H9 (cell line): ENCODE results near the gene NUP107. TPM values are rescaled to one million over a fixed set of nuclear protein-coding genes. Genes with fewer than 3 reads are reported as not detected.

Experiments used
- DNase-seq: peaks from one replicate; pipeline ENCODE4 v3.0.0-alpha.2; 2017
- H2AFZ ChIP-seq: one replicate; pipeline ENCODE4 v1.6.1; 2013; ENCODE audit warnings: mild to moderate bottlenecking, low read length, control low read depth, moderate library complexity
- H2AK5ac ChIP-seq: 2 replicates; pipeline ENCODE4 v1.6.1; 2013; ENCODE audit warnings: low read length, control low read depth, mixed read lengths; ENCODE audit not compliant: insufficient read length
- H2BK120ac ChIP-seq: one replicate; pipeline ENCODE4 v1.6.1; 2013; ENCODE audit warnings: low read depth, mild to moderate bottlenecking, low read length, control low read depth, inconsistent platforms; ENCODE audit not compliant: poor library complexity, severe bottlenecking
- H2BK12ac ChIP-seq: 2 replicates; pipeline ENCODE4 v1.6.1; 2013; ENCODE audit warnings: low read length, control low read depth, mixed read lengths, low read depth; ENCODE audit not compliant: insufficient read length
- H2BK15ac ChIP-seq: 2 replicates; pipeline ENCODE4 v1.6.1; 2013; ENCODE audit warnings: low read depth, low read length, control low read depth
- H2BK20ac ChIP-seq: one replicate; pipeline ENCODE4 v1.6.1; 2013; ENCODE audit warnings: low read depth, mild to moderate bottlenecking, low read length, control low read depth, inconsistent platforms; ENCODE audit not compliant: poor library complexity, severe bottlenecking
- H2BK5ac ChIP-seq: 2 replicates; pipeline ENCODE4 v1.6.1; 2013; ENCODE audit warnings: low read length, control low read depth, mixed read lengths; ENCODE audit not compliant: insufficient read length
- H3K14ac ChIP-seq: 2 replicates; pipeline ENCODE4 v1.6.1; 2013; ENCODE audit warnings: low read length, control low read depth; ENCODE audit not compliant: insufficient read depth
- H3K18ac ChIP-seq: 2 replicates; pipeline ENCODE4 v1.6.1; 2013; ENCODE audit warnings: low read depth, mild to moderate bottlenecking, mixed read lengths, low read length, control low read depth; ENCODE audit not compliant: insufficient read length
- H3K23ac ChIP-seq: 2 replicates; pipeline ENCODE4 v1.6.1; 2013; ENCODE audit warnings: low read length, control low read depth, mixed read lengths, low read depth; ENCODE audit not compliant: insufficient read length
- H3K23me2 ChIP-seq: 2 replicates; pipeline ENCODE4 v1.6.1; 2013; ENCODE audit warnings: low read depth, mild to moderate bottlenecking, mixed read lengths, low read length, control low read depth; ENCODE audit not compliant: insufficient read length, poor library complexity, severe bottlenecking
- H3K27ac ChIP-seq: 2 replicates; pipeline ENCODE4 v1.5.1; 2013; ENCODE audit warnings: low read length, control low read depth, mixed read lengths, low read depth; ENCODE audit not compliant: insufficient read length
- H3K27me3 ChIP-seq: 2 replicates; pipeline ENCODE4 v1.6.1; 2013; ENCODE audit warnings: low read length, control low read depth, inconsistent platforms; ENCODE audit not compliant: insufficient read depth
- H3K4ac ChIP-seq: 2 replicates; pipeline ENCODE4 v1.6.1; 2013; ENCODE audit warnings: low read depth, mild to moderate bottlenecking, control low read depth, inconsistent platforms, low read length, moderate library complexity
- H3K4me1 ChIP-seq: 2 replicates; pipeline ENCODE4 v1.6.1; 2013; ENCODE audit warnings: low read length, control low read depth, inconsistent platforms; ENCODE audit not compliant: insufficient read depth
- H3K4me2 ChIP-seq: 2 replicates; pipeline ENCODE4 v1.6.1; 2013; ENCODE audit warnings: low read length, control low read depth, mixed read lengths; ENCODE audit not compliant: insufficient read length, insufficient read depth
- H3K56ac ChIP-seq: 2 replicates; pipeline ENCODE4 v1.6.1; 2013; ENCODE audit warnings: low read depth, mild to moderate bottlenecking, mixed read lengths, low read length, control low read depth; ENCODE audit not compliant: insufficient read length
- H3K79me1 ChIP-seq: 2 replicates; pipeline ENCODE4 v1.6.1; 2013; ENCODE audit warnings: low read depth, mild to moderate bottlenecking, moderate library complexity, low read length, control low read depth, inconsistent platforms; ENCODE audit not compliant: insufficient read depth, poor library complexity, severe bottlenecking
- H3K79me2 ChIP-seq: 2 replicates; pipeline ENCODE4 v1.6.1; 2013; ENCODE audit warnings: low read length, control low read depth, inconsistent platforms; ENCODE audit not compliant: insufficient read depth
- H3K9ac ChIP-seq: 2 replicates; pipeline ENCODE4 v1.6.1; 2013; ENCODE audit warnings: low read length, control low read depth, mixed read lengths; ENCODE audit not compliant: insufficient read length; ENCODE audit errors: extremely low read depth
- H3K9me3 ChIP-seq: one replicate; pipeline ENCODE4 v1.6.1; 2013; ENCODE audit warnings: low read depth, low read length, inconsistent platforms; ENCODE audit not compliant: control insufficient read depth
- H3T11ph ChIP-seq: one replicate; pipeline ENCODE4 v1.6.1; 2013; ENCODE audit warnings: mild to moderate bottlenecking, low read length, control low read depth, inconsistent platforms
- H4K20me1 ChIP-seq: one replicate; pipeline ENCODE4 v1.6.1; 2013; ENCODE audit not compliant: control insufficient read depth, insufficient read length, insufficient read depth
- H4K5ac ChIP-seq: 2 replicates; pipeline ENCODE4 v1.6.1; 2013; ENCODE audit warnings: low read depth, mild to moderate bottlenecking, mixed read lengths, low read length, control low read depth; ENCODE audit not compliant: insufficient read length
- H4K8ac ChIP-seq: replicated peaks from 2 replicates; pipeline ENCODE4 v1.6.1; 2013; ENCODE audit warnings: low read length, control low read depth, mixed read lengths, low read depth; ENCODE audit not compliant: insufficient read length
- H4K91ac ChIP-seq: 2 replicates; pipeline ENCODE4 v1.6.1; 2013; ENCODE audit warnings: low read depth, mild to moderate bottlenecking, moderate library complexity, mixed read lengths, low read length, control low read depth; ENCODE audit not compliant: insufficient read length
- H3K27ac Mint-ChIP-seq, 3 experiments: 2 replicates in 2 of 3; 3 replicates in 1 of 3; pipeline ENCODE4 v1.8.0; 2020 to 2021; ENCODE audit warnings: mixed read lengths in 3 of 3, mild to moderate bottlenecking in 1 of 3, moderate library complexity in 1 of 3
- H3K27me3 Mint-ChIP-seq: 2 replicates; pipeline ENCODE4 v1.8.0; 2021; ENCODE audit warnings: low read depth, mild to moderate bottlenecking, moderate library complexity, mixed read lengths
- H3K36me3 Mint-ChIP-seq, 3 experiments: 2 replicates in 2 of 3; 3 replicates in 1 of 3; pipeline ENCODE4 v1.8.0; 2020 to 2021; ENCODE audit warnings: low read depth in 3 of 3, mixed read lengths in 3 of 3; ENCODE audit not compliant: insufficient read depth in 1 of 3
- H3K4me1 Mint-ChIP-seq, 2 experiments: 2 replicates each; pipeline ENCODE4 v1.8.0; 2020; ENCODE audit warnings: mixed read lengths in 2 of 2
- H3K4me3 Mint-ChIP-seq, 2 experiments: 2 replicates in 1 of 2; 3 replicates in 1 of 2; pipeline ENCODE4 v1.8.0; 2020 to 2021; ENCODE audit warnings: mild to moderate bottlenecking in 2 of 2, mixed read lengths in 2 of 2, moderate library complexity in 1 of 2
- H3K9me3 Mint-ChIP-seq, 2 experiments: 2 replicates in 1 of 2; 3 replicates in 1 of 2; pipeline ENCODE4 v1.8.0; 2020; ENCODE audit warnings: mild to moderate bottlenecking in 2 of 2, mixed read lengths in 2 of 2, moderate library complexity in 1 of 2
- WGBS: extraction: QIAGEN DNeasy Blood & Tissue Kit; methylation state at CpG from one replicate; pipeline ENCODE4 v1.1.7; 2013; ENCODE audit warnings: missing lambda C conversion rate, low lambda C conversion rate, mixed read lengths; ENCODE audit not compliant: insufficient read length; ENCODE audit errors: extremely low coverage; 5-methylcytosine and 5-hydroxymethylcytosine counted together
- total RNA-seq: library from RNA; stranded (reverse); gene quantifications from 2 replicates; pipeline ENCODE4 v1.2.1, GENCODE V29; 2021
- TF ChIP-seq, protein P1 (sequence below): fragments of 200-600 bp; sonication (generic); conservative IDR thresholded peaks from 3 replicates; pipeline ENCODE4 v1.8.0; 2021; ENCODE audit warnings: antibody characterized with exemption, mild to moderate bottlenecking

NUP107 gene
- total RNA-seq, 1 experiment from 2014 or later = 147 TPM

DNA sequence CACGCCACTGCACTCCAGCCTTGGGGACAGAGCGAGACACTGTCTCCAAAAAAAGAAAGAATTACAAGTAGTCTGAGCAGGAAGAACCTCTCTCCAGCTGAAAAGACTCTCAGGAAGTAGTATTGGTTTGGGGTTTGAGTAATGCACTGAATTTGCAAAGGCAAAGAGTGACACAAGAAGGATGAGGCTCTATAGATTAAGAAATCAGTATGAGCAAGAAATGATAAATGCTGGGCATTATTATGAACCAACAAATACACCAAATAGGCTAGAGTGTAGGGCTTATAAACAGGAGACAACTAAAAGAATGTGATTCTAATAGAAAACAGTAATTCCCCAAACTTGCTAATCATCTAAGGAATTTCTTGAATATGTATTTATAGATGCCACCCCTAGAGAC lies 56.6 kb downstream of the NUP107 start:
- H2BK12ac ChIP-seq = no peak overlapping the region
- no peak overlapping the region for H2BK120ac ChIP-seq
- H3K23me2 ChIP-seq = peaks cover 6% of the 10 kb centered on the region
- H3K14ac ChIP-seq = no peak overlapping the region
- no peaks in the 10 kb centered on the region for H3K79me2 ChIP-seq
- H4K8ac ChIP-seq = no peak overlapping the region
- no peak overlapping the region for H3T11ph ChIP-seq
- H2AK5ac ChIP-seq = no peak overlapping the region
- no peak overlapping the region for H3K9ac ChIP-seq
- WGBS = no CpG with 5 or more reads among the region's 2 CpGs
- no peak overlapping the region for H3K4me2 ChIP-seq
- no peak overlapping the region for H3K27ac ChIP-seq
- H3K4me1 ChIP-seq = no peaks in the 10 kb centered on the region
- H2BK20ac ChIP-seq = no peak overlapping the region
- Mint-ChIP-seq H3K27ac (no peak overlapping the region; a peak in 1 of 7 replicates), H3K27me3 (no peaks in the 10 kb centered on the region), H3K4me3 (no peak overlapping the region), H3K9me3 (no peaks in the 10 kb centered on the region), H3K4me1 (peaks cover 10 to 12% of the 10 kb centered on the region in 2 experiments), H3K36me3 (peaks cover 11 to 39% (median 24%) of the 10 kb centered on the region in 3 experiments)
- H3K18ac ChIP-seq = no peak overlapping the region
- H3K23ac ChIP-seq = no peak overlapping the region
- no peak for DNase-seq
- H3K9me3 ChIP-seq = no peaks in the 10 kb centered on the region
- H3K56ac ChIP-seq = no peak overlapping the region
- H2BK5ac ChIP-seq = no peak overlapping the region
- H3K79me1 ChIP-seq = no peaks in the 10 kb centered on the region
- H2BK15ac ChIP-seq = no peak overlapping the region
- H2AFZ ChIP-seq = no peak overlapping the region
- H4K20me1 ChIP-seq = no peaks in the 10 kb centered on the region
- no peak overlapping the region for H4K91ac ChIP-seq
- no peak overlapping the region for H4K5ac ChIP-seq
- H3K27me3 ChIP-seq = no peaks in the 10 kb centered on the region
- TF ChIP-seq, protein P1, sequence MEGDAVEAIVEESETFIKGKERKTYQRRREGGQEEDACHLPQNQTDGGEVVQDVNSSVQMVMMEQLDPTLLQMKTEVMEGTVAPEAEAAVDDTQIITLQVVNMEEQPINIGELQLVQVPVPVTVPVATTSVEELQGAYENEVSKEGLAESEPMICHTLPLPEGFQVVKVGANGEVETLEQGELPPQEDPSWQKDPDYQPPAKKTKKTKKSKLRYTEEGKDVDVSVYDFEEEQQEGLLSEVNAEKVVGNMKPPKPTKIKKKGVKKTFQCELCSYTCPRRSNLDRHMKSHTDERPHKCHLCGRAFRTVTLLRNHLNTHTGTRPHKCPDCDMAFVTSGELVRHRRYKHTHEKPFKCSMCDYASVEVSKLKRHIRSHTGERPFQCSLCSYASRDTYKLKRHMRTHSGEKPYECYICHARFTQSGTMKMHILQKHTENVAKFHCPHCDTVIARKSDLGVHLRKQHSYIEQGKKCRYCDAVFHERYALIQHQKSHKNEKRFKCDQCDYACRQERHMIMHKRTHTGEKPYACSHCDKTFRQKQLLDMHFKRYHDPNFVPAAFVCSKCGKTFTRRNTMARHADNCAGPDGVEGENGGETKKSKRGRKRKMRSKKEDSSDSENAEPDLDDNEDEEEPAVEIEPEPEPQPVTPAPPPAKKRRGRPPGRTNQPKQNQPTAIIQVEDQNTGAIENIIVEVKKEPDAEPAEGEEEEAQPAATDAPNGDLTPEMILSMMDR = no peak
- H3K4ac ChIP-seq = no peak overlapping the region
